HG02678 (cell line): Measurements from ENCODE around the gene HOXB7.

ENCODE experiments used
- ATAC-seq: cut with Tn5 transposase; IDR thresholded peaks from one replicate; pipeline ENCODE4 v1.9.1; 2021; ENCODE audit warnings: mild to moderate bottlenecking, moderate library complexity; ENCODE audit not compliant: unreplicated experiment

The HOXB7 gene

DNA sequence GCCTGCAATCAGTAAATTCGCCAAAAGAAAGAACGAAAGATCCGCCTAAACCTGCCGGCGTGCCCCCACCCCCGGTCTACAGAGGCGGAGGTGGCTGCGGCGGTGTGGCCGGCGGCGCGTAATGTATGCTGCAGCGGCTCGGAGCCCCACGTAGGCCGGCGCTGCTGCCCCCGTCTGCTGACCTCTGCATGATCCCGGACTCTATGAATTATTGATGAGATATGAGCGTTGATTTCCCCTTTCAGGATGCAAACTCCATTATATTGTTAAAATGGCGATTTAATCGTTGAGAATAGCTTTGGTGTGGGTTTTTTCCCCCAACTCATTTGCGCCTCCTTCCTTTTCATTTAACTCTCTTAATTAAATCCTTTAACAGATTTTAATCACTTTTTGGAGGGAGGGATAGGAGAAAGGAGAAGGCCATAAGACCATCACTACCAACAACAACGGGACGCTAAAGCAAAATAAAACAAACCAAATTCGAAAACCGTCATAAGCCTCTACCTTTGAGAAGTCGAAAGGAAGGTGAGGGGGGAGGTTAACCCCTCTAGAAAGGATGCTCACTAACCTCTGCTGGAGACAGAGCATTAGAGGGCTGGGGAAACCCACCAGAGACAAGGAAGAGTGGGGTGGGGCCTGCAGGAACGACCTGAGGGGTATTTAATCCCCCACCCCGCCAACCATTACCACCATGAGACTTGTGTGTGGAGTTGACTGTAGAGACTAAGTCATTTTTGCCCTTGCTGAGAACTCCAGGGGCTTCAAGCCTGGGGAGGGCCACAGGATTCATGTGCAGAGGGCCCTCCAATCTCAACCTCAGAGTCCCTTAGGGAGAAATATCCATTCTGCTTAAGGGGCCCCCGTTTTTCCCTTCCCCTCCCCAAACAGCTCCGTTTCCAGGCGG lies 24.2 kb downstream of the HOXB7 start:
- ATAC-seq = no peak

DNA sequence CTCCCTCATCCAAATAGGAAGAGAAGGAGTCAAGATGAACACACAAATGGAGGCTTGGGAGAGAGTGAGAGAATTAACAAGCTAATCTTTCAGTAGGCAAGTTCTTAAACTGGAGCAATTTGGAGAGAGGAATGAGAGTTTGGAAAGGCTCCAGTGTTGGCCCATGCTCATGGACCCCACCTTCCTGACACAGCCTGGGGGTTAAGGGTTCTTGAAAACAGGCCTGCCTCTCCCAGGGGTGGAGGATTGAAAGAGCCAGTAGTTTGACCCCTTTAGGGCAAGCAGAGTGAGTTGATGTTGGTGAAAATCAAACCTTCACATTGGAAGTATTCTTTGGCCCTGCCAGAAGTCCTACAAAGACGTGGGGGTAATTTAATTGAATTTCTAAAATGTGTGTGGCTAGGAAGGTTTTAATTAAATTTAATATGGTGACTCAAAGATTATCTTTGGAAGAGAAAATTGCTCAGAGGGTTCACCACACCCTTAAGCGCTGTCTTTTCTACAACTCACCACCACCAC lies 26.5 kb downstream of the HOXB7 start:
- no peak for ATAC-seq

DNA sequence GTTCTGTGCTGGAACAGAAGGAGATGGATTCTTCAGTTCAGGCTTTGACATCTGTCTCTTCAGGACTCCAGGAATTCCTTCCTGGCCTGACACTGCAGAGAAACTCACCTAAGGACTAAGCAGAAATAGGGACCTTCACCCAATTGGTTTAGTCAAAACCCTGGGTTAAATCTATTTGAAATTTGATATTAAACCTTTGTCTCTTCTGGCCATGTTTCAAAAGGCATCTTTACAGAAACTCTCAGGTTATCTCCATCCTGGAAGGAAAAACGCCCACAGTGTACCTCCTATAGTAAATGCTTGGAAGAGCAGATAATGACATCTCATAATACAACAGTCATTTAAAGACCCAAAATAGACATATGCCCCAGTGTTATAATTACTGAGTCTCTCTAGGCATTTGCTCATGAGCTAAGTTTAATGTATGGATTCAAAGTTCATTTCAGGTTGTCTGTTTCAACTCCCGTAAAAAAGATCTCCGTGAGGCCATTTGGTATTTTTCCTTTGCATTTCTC lies 27.1 kb downstream of the HOXB7 start:
- ATAC-seq = no peak

DNA sequence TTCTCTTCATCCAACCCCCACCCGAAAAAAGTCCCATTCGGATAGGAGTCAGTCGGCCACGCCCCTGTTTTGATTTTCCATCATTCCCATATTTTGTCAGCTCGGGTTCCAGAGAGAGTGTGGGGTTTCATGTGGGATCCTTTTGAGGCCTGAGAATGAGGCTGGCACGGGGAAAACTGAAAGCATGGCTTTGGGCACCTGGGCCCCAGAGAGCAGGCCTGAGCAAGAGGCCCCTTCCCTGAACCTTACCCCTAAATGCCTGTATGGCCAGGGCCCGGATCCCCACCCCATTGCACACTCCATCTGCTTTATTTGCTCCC lies 28.1 kb downstream of the HOXB7 start:
- ATAC-seq = no peak

DNA sequence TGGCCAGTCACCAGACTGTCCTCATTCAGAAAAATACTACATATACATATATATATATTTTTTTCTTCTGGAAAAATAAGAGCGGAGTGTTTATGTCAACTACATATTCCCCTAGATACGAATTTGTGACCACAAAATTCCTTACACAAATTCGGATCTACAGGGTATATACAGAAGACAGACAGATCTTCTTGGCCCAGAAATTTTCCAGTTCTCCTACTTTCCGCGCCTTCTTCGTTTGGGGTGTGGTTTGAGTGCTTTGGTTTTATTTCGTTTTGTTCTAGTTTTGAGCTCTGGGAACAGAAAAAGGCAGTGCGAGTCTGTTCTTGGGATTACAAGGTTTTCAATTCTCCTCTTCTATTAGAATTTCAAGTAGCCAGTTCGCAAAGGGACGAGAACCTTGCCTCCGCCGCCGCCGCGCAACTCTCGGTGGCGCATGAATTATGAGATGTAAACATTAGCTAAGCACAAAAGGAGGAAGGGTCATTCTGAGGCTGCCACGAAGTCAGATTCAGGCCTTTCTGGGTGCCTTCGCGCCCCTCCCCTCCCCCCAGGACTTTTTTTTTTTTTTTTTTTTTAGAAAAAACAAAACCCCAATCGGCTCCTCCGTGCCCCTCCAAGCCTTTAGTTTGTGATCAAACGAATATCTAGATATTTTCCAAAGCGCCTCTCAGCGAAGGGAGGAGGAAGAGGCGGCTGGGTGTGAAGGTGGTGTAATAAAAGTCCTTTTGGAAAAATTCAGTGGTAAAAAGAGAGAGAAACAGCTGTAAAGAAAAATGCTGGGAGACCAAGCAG lies 30.9 kb downstream of the HOXB7 start:
- ATAC-seq = no peak

DNA sequence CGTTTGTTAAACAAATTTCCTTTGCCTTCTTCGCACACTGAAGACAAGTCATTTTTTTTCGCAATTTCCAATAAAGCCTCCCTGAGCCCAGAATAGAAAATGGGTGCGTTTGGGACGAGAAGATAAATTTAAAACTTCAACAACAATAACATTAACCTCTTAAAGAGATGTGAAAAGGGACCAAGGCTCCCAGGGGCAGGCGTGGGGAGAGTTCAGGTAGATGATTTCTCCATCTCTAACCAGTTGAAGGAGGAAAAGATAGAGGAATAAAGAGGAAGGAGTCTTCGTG lies 31.4 kb downstream of the HOXB7 start:
- no peak for ATAC-seq

DNA sequence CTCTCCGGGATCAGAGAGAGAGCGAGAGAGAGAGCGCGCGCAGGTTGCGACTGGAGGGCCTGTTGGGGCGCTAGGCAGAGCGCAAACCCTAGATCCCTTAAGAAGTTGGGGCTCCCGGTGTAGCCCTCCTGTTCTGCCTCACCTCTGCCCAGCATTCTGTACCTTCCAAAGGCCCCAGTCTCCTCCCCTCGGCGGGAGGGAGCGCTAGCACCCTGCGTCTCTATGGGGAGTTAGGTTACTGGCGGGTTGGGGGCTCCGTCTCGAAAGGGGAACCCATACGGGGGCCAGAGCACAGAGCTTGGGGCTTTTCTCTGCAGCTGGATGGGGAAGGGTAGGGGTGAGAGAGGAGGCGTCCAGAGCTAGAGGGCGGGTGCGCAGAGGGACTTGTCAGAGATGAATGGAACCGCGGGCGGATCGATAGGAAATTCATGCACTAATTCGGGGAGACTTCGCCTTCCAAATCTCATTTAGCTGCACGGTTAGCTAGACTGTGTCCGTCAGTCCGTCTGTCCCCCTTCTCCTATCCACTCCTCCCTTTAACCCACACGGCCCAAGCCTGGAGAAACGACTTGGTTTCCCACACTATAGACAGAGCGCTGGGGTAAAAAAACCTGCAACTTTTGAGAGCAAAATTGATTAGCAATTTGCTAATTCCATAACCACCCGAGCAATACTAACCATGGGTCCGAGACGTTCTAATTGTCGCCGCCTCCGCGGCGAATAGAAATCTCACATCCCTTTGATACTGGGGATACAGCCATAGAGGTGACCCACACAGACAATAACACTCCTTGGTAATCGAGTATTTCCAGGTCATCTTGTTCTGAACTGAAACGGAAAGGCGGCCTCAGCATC lies 32.0 kb downstream of the HOXB7 start:
- peak; percentile 26 for ATAC-seq

DNA sequence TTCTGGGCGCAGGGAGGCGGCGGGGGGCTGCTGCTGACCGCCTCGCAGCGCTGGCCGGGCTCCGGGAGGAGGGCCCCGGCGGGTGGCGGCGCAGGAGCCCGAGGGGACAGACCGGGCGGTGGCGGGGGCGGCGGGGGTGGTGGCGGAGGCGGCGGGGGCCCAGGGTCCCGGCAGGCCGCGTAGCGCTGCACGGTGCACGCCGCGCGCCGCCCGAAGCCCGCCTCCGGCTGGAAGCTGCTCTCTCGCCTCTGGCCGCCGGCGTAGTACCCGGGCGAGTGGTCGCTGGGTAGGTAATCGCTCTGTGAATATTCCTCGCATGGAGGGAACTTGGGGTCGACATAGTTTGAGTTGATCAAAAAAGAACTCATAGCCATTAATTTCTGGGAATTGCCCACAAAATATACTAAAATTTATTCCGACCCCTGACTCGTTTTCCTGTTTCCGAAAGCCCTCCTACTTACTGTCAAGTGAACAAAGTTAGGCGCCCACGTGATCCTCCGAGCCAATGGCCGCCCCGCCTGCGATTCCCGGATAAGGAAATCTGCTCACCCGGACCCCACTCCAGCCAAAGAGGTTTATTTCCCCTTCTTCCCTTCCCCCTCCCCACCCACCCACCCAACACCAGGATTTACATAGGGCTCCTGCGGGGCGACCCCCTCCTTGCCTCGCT lies 32.7 kb downstream of the HOXB7 start, which contains the start of gene HOXB4:
Gene HOXB4 (minus strand): TSS at position 405 of the 670 bp plus-strand sequence. CDS start 31 bp downstream, at position 374.
- ATAC-seq = peak; percentile 55

DNA sequence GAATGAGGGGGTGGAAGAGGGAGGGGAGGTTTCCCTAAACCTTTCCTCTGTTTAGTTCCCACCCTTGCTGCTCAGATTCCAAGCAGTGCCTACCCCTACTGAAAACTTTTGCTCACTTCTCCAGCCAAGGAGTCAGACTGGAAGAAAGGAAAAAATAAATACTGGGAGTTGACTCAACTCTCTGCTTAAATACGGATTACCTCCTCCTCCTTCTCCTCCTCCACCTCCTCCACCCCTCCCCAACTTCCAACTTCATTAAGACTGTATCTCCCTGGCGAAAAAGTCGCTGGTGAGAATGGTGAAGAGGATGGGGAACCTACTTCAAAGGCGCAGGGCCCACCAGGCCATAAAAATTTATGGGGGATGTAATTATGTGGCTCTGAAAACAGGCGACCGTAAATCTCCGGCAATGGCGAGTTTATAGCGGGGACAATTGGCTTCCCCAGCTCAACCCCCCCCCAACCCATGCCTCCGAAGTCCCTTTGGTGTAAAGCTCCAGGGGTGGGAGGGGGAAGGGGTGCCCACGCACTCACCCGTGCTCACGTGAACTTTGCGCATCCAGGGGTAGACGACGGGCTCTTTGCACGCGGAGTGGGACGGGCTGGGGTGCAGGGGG lies 33.4 kb downstream of the HOXB7 start:
- peak; percentile 3 for ATAC-seq

DNA sequence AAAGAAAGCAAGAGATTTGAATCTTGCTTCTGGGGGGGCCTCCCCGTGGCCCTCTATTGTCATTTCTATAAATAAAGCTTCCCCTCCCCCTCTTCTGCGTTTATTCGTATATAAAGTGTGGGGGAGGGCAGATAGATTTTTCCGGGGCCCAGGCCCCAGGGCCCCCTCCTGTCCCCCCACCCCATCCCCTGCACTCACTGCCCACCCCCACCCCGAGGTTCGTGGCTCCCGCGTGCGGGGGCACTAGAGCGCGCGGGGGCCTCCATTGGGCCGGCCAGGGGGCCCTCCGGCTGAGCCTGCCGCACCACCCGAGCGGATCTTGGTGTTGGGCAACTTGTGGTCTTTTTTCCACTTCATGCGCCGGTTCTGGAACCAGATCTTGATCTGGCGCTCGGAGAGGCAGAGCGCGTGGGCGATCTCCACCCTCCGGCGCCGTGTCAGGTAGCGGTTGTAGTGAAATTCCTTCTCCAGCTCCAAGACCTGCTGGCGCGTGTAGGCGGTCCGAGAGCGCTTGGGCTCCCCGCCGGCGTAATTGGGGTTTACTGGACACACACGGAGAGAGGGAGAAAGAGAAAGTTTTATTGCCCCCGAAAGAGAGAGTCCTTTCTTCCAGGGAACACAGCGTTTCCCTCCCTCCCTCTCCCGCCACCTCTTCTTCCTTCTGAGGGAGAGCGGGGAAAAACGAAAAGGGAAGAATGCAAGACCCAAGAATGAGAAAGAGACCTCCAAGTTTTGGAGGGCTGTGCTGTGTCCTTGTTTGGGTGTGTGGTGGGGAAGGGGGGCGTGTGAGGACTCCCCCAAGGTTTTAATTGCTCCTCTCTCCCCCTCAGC lies 34.1 kb downstream of the HOXB7 start:
- ATAC-seq = no peak

DNA sequence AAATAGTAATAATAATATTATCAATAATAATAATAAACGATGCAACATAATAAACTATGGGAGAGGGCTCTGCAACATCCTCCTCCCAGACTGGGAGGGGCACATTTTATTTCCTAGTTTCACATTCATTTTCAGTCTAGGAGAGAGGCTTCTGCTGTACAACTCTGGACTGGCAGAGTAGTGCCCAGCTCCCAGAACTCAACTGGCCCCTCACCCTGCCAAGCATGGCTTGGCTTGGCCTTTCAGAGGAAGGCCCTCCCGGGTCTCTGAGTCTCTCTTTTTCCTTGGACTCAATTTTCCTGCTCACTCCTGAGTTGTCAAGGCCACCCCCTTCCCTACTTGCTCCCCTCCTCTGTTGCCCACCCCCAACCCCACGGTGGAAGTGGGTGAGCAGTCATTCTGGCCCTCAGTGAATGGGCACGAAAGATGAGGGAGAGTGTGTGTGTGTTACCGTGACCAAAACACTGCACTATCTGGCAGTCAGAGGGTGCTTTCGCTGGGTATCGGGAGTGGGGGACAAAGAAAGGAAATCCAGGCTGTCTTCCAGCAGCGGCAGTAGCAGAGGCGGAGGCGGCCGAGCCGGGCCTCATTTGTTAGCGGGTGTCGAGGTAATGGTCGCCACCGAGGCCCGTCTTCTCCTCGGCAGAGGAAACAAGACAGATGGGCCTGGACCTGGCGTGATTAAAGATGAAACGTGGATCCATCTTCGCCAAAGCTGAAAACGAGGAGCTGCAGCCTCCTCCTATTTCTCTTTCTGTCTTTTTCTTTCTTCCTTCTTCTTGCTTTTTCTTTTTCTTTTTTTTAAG lies 34.9 kb downstream of the HOXB7 start:
- ATAC-seq = no peak

DNA sequence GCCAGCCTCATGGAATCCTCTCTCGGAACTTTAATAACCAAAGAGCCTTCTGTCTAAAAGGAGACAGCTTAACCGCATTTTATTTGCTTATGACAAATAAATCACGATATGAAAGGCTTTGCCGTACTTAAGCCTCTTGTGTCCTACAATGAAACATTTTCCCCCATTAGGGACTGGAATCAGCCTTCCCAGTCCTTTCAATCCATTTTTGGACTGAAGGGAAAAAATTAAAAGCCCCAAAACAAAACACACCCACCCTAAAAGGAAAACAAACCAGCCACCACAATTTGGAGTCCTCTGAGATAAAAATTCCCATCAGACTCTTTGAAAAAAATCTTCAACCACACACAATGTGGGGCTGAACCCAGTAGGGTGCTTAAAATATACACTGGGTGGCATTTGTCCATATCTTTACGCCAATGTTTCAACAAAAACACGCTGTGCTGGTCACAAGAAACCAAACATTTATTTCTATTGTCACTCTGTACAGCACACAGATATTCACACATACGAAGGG lies 35.7 kb downstream of the HOXB7 start:
- ATAC-seq = no peak

DNA sequence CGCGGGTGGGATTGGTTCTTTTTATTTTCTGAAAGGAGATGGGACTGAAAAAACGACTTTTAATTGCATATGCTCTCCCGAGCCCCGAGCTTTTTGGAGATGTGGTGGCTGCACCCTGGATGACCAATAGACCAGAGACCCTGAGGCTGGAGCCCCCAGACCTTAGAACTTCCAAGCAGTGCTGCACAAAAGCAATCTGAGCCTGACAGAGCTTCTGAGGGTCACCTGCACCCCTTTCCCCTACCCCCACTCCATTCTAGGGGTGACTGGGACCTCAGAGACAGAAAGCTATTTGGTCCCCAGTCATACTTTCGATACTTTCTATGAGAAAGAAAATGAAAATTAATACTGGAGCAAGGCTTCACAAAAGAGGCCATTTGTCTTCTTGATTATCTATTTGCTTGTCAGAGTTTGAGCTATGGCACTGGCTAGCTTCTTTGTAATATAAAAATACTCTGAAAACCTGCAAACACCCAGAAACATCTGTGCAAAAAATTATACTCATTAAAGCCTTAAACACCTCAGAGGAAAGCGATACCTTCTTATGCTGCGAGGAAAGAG lies 36.2 kb downstream of the HOXB7 start:
- no peak for ATAC-seq

DNA sequence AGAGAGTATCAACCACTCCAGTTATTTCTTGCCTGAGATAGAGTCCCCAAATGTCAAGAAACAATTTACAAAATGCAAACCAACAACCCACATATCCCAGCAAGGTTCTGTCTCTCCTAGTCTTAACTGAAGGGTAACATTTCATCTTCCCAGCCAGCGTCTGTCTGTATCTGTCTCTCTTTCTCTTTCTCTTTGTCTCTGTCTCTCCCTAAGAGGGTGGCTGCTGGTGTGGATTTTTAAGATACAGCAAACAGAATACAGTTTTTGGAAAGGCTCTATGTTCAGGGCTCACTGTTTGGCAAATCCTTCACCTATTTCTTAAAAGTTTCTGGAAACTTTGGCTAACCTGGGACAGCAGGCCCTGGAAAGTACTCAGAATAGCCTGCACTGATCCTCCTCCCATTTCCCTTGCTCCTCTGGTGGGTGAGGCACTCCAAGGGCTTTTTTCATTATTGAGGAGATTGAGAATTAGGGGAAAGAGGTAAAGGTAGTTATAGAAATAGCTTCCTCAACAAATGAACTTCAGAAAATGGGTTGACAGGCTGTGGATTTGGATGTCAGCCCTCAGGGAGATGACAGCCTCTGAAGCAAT lies 38.9 kb downstream of the HOXB7 start:
- ATAC-seq = no peak

DNA sequence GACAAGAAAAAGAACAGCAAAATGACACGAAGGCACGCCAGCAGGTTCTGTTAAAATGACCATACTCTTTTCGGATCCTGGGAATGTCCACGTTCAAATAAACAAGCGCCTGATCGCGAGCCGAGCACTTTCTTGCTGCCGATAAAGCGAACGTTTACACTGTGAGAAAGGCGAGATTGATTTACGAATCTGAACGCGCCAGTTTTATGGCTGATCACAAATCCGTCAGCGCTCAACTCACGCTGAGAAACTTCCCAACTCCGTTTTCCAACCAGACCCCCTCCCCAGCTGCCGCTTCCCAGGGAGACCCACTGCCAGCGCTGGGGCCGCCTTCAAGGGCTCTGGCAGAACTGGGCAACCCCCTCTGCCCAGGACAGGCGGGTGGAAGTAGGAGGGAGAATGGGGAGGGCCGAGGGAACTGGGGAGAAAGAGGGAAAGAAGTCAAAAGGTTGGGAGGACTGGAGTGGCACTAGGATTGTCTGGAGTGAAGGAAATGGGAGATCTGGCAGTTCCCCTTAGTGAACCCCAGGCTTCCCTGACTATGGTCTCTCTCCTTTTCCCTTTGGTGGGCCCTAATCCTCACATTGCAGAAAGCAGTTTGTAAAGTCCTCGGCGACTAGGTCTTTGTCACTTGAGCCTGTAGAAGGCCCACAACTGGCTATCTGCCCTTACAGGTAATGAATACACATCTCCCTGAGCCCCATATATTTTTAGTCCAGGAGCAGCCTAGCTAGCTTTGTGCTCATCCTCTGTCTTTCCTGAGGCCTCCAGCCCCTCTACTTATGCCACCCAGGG lies 39.6 kb downstream of the HOXB7 start:
- ATAC-seq = no peak

DNA sequence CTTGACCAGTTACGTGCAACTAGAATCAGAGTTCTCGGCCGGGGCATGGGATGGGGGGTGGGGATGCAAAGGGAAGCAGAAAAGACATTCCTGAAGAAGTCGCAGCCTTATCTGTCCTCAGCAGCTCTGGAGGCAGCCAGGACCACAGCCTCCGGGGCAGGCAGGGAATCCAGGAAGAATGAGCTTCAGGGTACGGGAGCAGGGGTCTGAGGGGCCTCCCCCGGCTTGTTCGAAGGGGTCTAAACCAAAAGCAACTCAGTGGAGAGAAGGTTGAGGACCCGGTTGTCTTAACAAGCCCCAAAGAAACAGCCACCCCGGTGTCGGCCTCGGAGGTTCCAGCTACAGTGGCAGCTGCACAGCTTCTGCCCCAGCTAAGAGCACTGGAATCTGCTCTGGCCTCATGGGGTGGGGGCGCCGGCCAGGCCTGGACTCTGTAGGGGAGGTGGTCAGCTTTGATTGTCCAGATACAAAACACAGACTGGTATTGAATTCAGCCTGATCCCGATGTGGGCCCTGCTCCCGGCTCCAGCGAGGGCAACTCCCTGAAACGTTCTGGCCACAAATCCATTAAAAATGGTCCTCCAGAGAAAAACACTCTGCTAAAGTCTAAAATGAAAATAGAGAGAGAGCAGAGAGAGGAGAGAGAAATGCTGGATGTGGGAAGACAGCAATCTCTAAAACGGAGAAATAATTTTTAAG lies 40.3 kb downstream of the HOXB7 start:
- ATAC-seq = no peak
